Motor neuron (in vitro differentiated cells): ENCODE measurements around the gene CPTP. TPM values are rescaled to one million over a fixed set of nuclear protein-coding genes. Genes with fewer than 3 reads are reported as not detected.

Source experiments
- ATAC-seq, 8 experiments: fragments of 200-7000 bp; cut with Tn5 transposase; replicated peaks in 6 of 8; 2 replicates each; pipeline ENCODE4 v1.8.0; 2021; ENCODE audit warnings: mild to moderate bottlenecking in 8 of 8, moderate library complexity in 8 of 8
- H3K27ac ChIP-seq, 2 donors: fragments of 250-450 bp; sonication (Bioruptor Pico); 2 replicates each; pipeline ENCODE4 v1.9.0; 2021; ENCODE audit warnings: antibody characterized with exemption in 2 of 2, mild to moderate bottlenecking in 2 of 2, moderate library complexity in 1 of 2
- H3K4me1 ChIP-seq, 2 donors: fragments of 250-450 bp; sonication (Bioruptor Pico); replicated peaks in 1 of 2; 2 replicates each; pipeline ENCODE4 v1.6.1; 2021; ENCODE audit warnings: antibody characterized with exemption in 2 of 2, mild to moderate bottlenecking in 2 of 2, moderate library complexity in 1 of 2
- H3K4me3 ChIP-seq, 5 donors: fragments of 250-450 bp; sonication (Bioruptor Pico); 2 replicates each; pipeline ENCODE4 v1.9.0; 2021; ENCODE audit warnings: antibody characterized with exemption in 5 of 5, mild to moderate bottlenecking in 5 of 5, moderate library complexity in 4 of 5
- WGBS, 10 experiments: fragments of 450-650 bp; shearing (Covaris generic); methylation state at CpG; one replicate each; pipeline ENCODE4 v1.0.0; 2022; 5-methylcytosine and 5-hydroxymethylcytosine counted together
- in situ Hi-C, 9 experiments: fragments of 400-800 bp; cut with MboI; loops; one replicate each; pipeline ENCODE4 v1.15.0; 2021; ENCODE audit warnings: low sequenced_read_pairs in 9 of 9, low pct_unique_long_range_greater_than_20kb in 2 of 9; ENCODE audit not compliant: unreplicated experiment in 9 of 9
- total RNA-seq, 8 experiments: library from RNA; unstranded; fragments of 300-600 nt; gene quantifications; 2 replicates each; pipeline versions ENCODE4 v1.2.3 to v1.2.4, GENCODE V29; 2022

CPTP gene
- total RNA-seq, 8 experiments from 2014 or later: 11.2 to 22.4 (median 13.4) TPM

DNA sequence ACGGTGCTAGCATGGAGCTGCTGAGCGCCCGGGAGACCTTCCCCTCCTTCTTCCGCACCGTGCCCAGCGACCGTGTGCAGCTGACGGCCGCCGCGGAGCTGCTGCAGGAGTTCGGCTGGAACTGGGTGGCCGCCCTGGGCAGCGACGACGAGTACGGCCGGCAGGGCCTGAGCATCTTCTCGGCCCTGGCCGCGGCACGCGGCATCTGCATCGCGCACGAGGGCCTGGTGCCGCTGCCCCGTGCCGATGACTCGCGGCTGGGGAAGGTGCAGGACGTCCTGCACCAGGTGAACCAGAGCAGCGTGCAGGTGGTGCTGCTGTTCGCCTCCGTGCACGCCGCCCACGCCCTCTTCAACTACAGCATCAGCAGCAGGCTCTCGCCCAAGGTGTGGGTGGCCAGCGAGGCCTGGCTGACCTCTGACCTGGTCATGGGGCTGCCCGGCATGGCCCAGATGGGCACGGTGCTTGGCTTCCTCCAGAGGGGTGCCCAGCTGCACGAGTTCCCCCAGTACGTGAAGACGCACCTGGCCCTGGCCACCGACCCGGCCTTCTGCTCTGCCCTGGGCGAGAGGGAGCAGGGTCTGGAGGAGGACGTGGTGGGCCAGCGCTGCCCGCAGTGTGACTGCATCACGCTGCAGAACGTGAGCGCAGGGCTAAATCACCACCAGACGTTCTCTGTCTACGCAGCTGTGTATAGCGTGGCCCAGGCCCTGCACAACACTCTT lies 7.6 kb downstream of the CPTP start:
- in situ Hi-C loops: no loop called here
- H3K27ac ChIP-seq: no peak overlapping the region
- no peak overlapping the region for H3K4me3 ChIP-seq
- 76 to 98% (median 87%) methylated on average over 3 to 23 of the region's 57 CpGs; no CpG with 5 or more reads in 4 of the 10 experiments for WGBS, 10 experiments
- peaks cover 13% of the 10 kb centered on the region in 2 donors for H3K4me1 ChIP-seq
- ATAC-seq: no peak

DNA sequence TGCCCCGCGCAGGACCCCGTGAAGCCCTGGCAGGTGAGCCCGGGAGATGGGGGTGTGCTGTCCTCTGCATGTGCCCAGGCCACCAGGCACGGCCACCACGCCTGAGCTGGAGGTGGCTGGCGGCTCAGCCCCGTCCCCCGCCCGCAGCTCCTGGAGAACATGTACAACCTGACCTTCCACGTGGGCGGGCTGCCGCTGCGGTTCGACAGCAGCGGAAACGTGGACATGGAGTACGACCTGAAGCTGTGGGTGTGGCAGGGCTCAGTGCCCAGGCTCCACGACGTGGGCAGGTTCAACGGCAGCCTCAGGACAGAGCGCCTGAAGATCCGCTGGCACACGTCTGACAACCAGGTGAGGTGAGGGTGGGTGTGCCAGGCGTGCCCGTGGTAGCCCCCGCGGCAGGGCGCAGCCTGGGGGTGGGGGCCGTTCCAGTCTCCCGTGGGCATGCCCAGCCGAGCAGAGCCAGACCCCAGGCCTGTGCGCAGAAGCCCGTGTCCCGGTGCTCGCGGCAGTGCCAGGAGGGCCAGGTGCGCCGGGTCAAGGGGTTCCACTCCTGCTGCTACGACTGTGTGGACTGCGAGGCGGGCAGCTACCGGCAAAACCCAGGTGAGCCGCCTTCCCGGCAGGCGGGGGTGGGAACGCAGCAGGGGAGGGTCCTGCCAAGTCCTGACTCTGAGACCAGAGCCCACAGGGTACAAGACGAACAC lies 8.3 kb downstream of the CPTP start:
- Histone ChIP-seq H3K4me3 (no peak overlapping the region), H3K27ac (no peak overlapping the region), H3K4me1 (peaks cover 13% of the 10 kb centered on the region in 2 donors)
- WGBS, 10 experiments: 73 to 90% (median 90%) methylated on average over 8 to 12 of the region's 48 CpGs; no CpG with 5 or more reads in 7 of the 10 experiments
- ATAC-seq: no peak
- in situ Hi-C loops: no loop called here

DNA sequence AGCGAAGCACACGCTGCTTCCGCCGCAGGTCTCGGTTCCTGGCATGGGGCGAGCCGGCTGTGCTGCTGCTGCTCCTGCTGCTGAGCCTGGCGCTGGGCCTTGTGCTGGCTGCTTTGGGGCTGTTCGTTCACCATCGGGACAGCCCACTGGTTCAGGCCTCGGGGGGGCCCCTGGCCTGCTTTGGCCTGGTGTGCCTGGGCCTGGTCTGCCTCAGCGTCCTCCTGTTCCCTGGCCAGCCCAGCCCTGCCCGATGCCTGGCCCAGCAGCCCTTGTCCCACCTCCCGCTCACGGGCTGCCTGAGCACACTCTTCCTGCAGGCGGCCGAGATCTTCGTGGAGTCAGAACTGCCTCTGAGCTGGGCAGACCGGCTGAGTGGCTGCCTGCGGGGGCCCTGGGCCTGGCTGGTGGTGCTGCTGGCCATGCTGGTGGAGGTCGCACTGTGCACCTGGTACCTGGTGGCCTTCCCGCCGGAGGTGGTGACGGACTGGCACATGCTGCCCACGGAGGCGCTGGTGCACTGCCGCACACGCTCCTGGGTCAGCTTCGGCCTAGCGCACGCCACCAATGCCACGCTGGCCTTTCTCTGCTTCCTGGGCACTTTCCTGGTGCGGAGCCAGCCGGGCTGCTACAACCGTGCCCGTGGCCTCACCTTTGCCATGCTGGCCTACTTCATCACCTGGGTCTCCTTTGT lies 9.1 kb downstream of the CPTP start:
- ATAC-seq: peak in 1 of 8 experiments; percentile 2
- H3K27ac ChIP-seq: no peak overlapping the region
- peaks cover 13% of the 10 kb centered on the region in 2 donors for H3K4me1 ChIP-seq
- 80 to 100% (median 96%) methylated on average over 1 to 14 of the region's 36 CpGs; no CpG with 5 or more reads in 6 of the 10 experiments for WGBS, 10 experiments
- in situ Hi-C loops: no loop called here
- no peak overlapping the region for H3K4me3 ChIP-seq

DNA sequence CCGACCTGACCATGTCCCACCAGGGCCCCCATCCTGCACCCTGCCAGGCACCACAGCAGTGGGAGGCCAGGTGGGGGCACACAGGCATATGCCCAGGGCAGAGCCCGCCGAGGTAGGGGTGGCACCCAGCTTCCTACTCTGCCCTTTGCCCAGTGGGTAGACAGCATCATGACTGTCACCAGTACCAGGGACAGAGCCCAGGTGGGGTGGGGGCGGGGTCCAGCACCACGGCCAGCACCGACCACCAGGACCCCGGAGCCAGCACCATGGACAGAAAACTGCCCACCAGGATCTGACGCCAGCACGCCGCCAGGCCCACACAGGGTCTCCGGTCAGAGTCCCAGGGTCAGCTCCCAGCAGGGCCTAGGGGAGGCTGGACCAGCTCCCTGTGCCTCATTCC lies 10.2 kb downstream of the CPTP start:
- peak in 4 of 8 experiments; percentile 1 to 6 (median 4) for ATAC-seq
- Histone ChIP-seq H3K4me1 (peaks cover 13% of the 10 kb centered on the region in 2 donors), H3K4me3 (no peak overlapping the region), H3K27ac (no peak overlapping the region)
- WGBS, 10 experiments: 51 to 80% (median 71%) methylated on average over 1 to 6 of the region's 11 CpGs; no CpG with 5 or more reads in 5 of the 10 experiments
- in situ Hi-C loops: no loop called here

DNA sequence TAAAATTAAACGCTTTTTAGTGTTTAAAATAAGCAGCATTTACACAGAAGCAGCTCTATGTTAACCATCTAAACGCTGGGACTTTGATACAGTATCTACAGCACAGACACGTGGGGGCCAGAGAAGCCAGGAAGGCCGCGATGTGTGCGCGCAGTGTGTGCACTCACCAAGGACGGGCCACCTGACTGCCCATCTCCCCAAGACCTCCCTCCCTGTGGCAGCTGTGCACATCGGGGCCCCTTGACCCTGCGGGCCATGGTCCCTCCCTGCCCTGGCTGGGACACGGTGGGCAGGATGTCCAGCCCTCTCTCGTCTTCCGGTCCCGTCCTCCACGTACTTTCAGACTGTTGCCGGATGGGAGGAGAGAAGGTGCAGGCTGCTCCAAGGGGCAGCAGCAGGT lies 10.7 kb downstream of the CPTP start:
- Histone ChIP-seq H3K4me1 (peaks cover 13% of the 10 kb centered on the region in 2 donors), H3K27ac (no peak overlapping the region), H3K4me3 (no peak overlapping the region)
- 85 to 100% (median 93%) methylated on average over 1 to 13 of the region's 16 CpGs; no CpG with 5 or more reads in 5 of the 10 experiments for WGBS, 10 experiments
- no peak for ATAC-seq
- in situ Hi-C loops: no loop called here

DNA sequence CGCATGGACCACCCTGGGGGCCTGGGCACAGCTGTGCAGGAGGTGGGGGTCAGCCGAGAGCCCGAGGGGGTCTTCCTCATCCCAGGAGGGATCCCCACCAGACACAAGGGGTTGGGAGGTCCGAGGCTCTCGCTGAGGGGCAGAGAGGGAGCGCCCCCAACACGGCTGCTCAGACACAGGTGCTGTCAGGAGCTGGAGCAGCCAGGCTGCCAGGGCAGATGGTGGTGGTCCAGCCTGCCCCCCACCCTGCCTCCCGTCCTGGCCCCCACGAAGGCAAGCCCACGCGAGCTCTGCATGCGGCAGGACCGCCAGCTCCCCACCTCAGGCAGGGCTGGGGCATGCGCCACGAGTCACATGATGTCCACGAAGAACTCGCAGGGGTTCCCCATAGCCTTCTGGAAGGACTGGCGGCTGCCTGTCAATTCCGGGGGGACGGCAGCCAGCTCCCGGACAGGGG lies 11.2 kb downstream of the CPTP start:
- Histone ChIP-seq H3K27ac (no peak overlapping the region), H3K4me1 (peaks cover 8% of the 10 kb centered on the region in 2 donors), H3K4me3 (no peak overlapping the region)
- in situ Hi-C loops: no loop called here
- no peak for ATAC-seq
- WGBS, 10 experiments: 90% methylated on average over 2 of the region's 21 CpGs; no CpG with 5 or more reads in 9 of the 10 experiments

DNA sequence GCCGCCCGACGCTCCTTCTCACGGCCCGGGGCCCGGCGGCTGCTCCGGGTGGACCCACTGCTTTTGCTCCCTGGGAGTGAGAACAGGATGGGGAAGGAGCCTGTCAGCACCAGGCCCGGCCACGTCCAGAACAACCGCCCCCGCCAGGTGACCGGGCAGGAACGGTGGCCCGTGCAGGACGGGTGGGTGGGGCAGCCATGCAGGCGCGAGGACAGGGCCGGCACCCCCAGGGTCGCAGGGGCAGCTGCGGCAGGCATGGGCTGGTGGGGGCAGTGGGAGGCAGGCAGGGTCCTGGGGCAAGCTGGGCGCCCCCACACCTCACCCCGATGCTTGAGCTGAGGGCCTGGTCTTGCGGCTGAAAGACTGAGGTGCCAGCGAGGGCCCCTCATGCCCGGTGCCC lies 11.8 kb downstream of the CPTP start:
- peaks cover 1 to 2% of the 10 kb centered on the region in 2 donors for H3K4me1 ChIP-seq
- no peak overlapping the region for H3K4me3 ChIP-seq
- ATAC-seq: no peak
- in situ Hi-C loops: no loop called here
- H3K27ac ChIP-seq: no peak overlapping the region
- no CpG with 5 or more reads among the region's 26 CpGs for WGBS, 10 experiments

DNA sequence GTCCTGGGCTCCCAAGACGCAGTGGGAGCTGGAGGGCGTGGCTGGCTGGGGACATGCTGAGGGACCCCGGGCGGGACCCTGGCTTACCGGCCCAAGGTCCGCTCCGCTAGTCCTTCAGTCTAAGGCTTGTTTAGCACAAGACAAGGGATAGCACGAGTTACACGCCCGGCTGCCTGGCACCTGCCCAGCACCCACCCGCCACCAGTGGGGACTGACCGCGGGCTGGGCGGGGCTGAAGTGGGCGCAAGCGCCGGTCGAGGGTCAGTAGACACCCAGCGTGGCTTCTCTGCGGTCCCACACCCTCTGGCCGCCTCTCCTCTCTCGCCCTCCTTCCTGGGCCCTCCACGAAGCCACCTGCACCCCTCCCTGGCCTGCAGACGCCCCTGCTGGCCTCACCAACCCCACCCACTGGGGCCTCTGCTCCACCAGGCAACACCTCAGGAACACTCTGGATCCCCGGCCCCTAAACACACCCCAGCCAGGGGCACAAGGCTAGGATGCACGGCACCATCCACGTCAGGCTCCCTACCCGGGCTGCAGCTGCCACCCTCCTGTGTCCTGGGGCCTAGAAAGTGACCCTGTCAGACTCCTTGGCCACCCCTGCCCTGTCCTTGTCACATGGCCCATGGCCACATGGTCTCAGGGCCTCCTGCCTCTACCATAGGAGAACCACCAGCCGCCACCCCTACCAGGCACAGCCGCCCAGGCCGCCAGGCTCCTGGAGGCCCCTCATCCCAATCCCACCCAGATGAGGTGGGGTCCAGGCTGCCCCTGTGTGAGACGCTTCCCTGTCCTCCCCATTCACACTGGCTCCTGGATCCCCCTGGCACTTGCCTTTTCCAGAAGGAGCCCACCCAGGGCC lies 12.6 kb downstream of the CPTP start:
- in situ Hi-C loops: no loop called here
- no peak overlapping the region for H3K4me3 ChIP-seq
- H3K27ac ChIP-seq: no peak overlapping the region
- no peak for ATAC-seq
- H3K4me1 ChIP-seq: no peaks in the 10 kb centered on the region
- 92 to 100% (median 93%) methylated on average over 1 to 5 of the region's 32 CpGs; no CpG with 5 or more reads in 7 of the 10 experiments for WGBS, 10 experiments

DNA sequence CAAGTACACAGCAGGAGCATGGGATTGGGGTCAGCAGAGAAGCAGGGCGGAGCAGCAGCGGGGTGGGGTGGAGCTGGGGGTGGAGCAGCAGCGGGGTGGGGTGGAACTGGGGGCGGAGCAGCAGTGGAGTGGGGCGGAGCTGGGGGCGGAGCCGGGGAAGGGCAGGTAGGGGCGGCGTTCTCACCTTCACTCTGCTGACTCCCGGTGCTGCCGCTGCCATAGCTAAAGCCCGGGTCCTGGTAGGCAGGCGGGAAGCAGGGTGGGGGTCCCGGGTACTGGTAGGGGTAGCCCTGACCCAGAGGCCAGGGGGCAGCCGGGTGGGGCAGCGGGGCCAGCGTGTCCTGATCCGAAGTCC lies 13.2 kb downstream of the CPTP start:
- peak in 1 of 8 experiments; percentile 21 for ATAC-seq
- Histone ChIP-seq H3K4me3 (no peak overlapping the region), H3K27ac (no peak overlapping the region), H3K4me1 (no peaks in the 10 kb centered on the region)
- in situ Hi-C loops: no loop called here
- no CpG with 5 or more reads among the region's 18 CpGs for WGBS, 10 experiments

DNA sequence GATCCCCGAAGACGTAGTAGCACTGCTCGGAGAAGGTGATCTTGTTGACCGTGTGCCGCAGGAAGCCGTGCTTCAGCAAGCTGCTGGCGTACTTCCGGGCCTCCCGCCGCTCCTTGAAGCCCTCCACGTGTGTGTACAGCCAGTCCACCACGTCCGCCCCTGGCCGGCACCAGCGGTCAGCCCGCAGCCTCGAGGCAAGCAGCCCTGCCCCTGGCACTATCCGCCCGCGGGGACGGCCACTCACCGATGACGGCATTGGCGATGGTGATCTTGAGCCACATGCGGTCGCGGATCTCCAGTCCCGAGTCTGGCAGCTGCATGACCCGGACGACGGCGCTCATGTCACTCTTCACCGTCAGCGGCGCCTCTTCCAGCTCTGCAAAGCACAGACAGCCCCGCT lies 13.7 kb downstream of the CPTP start:
- WGBS, 10 experiments: 92 to 100% (median 95%) methylated on average over 2 to 27 of the region's 36 CpGs; no CpG with 5 or more reads in 6 of the 10 experiments
- ATAC-seq: no peak
- Histone ChIP-seq H3K4me1 (no peaks in the 10 kb centered on the region), H3K27ac (no peak overlapping the region), H3K4me3 (no peak overlapping the region)
- in situ Hi-C loops: no loop called here

DNA sequence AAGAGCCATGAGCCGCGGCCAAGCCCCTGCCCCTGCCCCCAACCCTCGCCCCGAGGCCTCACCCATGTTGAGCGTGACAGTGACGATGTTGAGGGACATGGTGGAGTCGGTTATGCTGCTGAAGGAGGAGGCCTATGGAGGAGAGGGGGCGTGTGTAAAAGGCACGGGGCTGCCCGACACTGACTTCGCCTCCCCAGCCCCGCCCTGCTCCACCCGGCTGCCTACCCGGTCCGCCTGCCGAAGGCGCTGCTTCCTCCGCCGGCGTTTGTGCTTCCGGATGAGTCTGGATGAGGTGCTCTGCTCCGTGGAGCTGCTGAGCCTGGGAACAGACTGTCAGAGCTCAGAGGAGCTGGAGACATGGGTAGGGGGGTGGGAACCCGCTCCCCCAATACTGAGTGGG lies 15.6 kb downstream of the CPTP start:
- in situ Hi-C loops: no loop called here
- Histone ChIP-seq H3K4me3 (no peak overlapping the region), H3K4me1 (no peaks in the 10 kb centered on the region), H3K27ac (no peak overlapping the region)
- WGBS, 10 experiments: 94 to 97% (median 96%) methylated on average over 4 to 6 of the region's 23 CpGs; no CpG with 5 or more reads in 7 of the 10 experiments
- ATAC-seq: no peak

DNA sequence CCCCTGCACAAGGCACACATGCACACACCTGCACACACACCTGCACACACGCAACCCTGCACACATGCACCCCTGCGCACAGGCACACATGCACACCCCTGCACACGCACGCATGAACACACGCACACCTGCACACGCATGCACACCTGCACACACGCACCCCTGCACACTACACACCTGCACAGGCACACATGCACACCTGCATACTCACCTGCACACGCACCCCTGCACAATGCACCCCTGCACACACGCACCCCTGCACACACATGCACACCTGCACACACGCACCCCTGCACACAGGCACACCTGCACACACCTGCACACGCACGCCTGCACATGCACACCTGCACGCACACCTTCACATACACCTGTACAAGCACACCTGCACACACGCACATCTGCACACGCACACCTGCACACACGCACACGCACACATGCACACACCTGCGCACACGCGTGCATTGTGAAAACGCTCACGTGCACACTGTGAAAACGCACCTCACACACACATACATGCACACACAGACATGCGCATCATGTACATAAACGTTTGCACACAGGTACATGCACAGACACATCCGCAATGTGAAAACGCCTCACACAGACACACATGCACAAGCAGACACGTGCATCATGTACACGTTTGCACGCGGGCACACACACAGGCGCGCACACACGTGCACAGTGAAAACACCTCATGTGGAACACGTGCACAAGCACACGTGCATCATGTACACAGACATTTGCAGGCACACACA lies 16.4 kb downstream of the CPTP start:
- H3K27ac ChIP-seq: no peak overlapping the region
- no peak overlapping the region for H3K4me3 ChIP-seq
- ATAC-seq: no peak
- H3K4me1 ChIP-seq: no peaks in the 10 kb centered on the region
- in situ Hi-C loops: no loop called here
- WGBS, 10 experiments: 75 to 100% (median 94%) methylated on average over 4 to 34 of the region's 36 CpGs
